BJ (cell line): ENCODE measurements around the gene NAGK. TPM values are rescaled to one million over a fixed set of nuclear protein-coding genes. Genes with fewer than 3 reads are reported as not detected.
"Not testable (repeated sequence)": the region's sequence is repeated elsewhere in the genome, so short reads cannot be mapped to it uniquely, and the experiment has no call there.

Experiments used
- CTCF ChIA-PET: fragments of 350-600 bp; formaldehyde crosslinking; extraction: SDS; loops from one replicate; lab custom pipeline; 2021; ENCODE audit warnings: antibody characterized with exemption, inconsistent platforms; lab: Yijun Ruan, JAX
- POLR2A ChIA-PET: fragments of 300-600 bp; sonication (Branson Sonifier 250); formaldehyde crosslinking; extraction: SDS; loops from one replicate; lab custom pipeline; 2021; ENCODE audit warnings: antibody characterized with exemption; lab: Charles Lee
- DNase-seq: peaks from one replicate; pipeline ENCODE4 v3.0.0-alpha.2; 2011; ENCODE audit warnings: low read depth
- H3K27me3 ChIP-seq: 2 replicates; pipeline ENCODE4 v1.6.0; 2011; ENCODE audit warnings: low read length; ENCODE audit not compliant: control insufficient read depth, insufficient read depth
- H3K36me3 ChIP-seq: 2 replicates; pipeline ENCODE4 v1.5.1; 2011; ENCODE audit warnings: low read length; ENCODE audit not compliant: control insufficient read depth, insufficient read depth
- H3K4me3 ChIP-seq: 2 replicates; pipeline ENCODE4 v1.5.1; 2011; ENCODE audit warnings: low read depth, mild to moderate bottlenecking, control low read depth, low read length
- polyA plus RNA-seq: library from polyadenylated mRNA; depleted of rRNA; stranded (reverse); fragments of >200 nt; gene quantifications from 2 replicates; pipeline ENCODE4 v1.2.3, GENCODE V29; 2011
- TF ChIP-seq, protein P1 (sequence below): IDR thresholded peaks from 2 replicates; pipeline ENCODE4 v1.5.1; 2011; ENCODE audit warnings: low read depth, mild to moderate bottlenecking, control low read depth, inconsistent platforms, low read length, moderate library complexity; ENCODE audit not compliant: insufficient read depth

The NAGK gene
- polyA plus RNA-seq, 1 experiment: 118 TPM

DNA sequence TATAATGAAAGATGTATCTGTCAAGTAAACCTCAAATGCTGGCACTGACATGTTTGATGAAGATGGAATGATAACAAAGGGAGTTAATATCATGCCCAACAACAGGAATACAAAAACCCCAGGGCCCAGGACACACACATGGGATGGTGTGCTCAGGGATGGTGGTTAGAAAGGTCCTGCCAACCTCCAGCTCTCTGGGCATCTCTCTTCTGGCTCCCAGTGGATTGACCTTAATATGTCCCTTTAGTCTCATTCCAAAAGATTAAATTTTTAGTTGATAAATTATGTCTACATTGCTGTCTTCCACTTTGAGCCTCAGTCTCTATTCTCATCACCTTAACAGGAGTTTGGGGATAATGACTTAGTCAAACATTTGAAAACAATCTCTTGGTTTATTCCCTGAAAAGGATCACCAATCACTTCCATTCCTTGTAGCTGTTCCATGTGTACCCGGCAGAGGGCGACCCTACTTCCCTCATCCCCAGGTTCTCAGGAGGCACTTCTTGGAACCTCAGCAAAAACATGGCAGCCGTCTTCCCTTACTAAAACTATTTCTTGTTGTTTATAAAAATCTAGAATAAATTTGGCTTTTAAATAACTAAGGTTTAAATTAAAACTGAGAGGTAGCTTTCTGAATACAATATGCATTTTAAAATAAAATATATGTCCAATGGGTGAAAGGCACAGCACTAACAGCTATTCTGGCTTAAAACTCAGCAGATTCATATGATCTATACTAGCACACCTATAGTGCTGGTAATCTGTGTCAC, 31.9 kb downstream of the NAGK start:
- peak; percentile 9 for DNase-seq
- H3K27me3 ChIP-seq: no peaks in the 10 kb centered on the region
- POLR2A ChIA-PET: no interaction called here
- no peak overlapping the region for H3K4me3 ChIP-seq
- CTCF ChIA-PET: interaction anchor here (0.7 to 3.6 kb wide), 24 partner anchors 9 to 138 kb away, joined by 3 to 29 read pairs (median 4); partner anchors contain the start of genes MPHOSPH10 and NAGK
- no peaks in the 10 kb centered on the region for H3K36me3 ChIP-seq
- TF ChIP-seq, protein P1, sequence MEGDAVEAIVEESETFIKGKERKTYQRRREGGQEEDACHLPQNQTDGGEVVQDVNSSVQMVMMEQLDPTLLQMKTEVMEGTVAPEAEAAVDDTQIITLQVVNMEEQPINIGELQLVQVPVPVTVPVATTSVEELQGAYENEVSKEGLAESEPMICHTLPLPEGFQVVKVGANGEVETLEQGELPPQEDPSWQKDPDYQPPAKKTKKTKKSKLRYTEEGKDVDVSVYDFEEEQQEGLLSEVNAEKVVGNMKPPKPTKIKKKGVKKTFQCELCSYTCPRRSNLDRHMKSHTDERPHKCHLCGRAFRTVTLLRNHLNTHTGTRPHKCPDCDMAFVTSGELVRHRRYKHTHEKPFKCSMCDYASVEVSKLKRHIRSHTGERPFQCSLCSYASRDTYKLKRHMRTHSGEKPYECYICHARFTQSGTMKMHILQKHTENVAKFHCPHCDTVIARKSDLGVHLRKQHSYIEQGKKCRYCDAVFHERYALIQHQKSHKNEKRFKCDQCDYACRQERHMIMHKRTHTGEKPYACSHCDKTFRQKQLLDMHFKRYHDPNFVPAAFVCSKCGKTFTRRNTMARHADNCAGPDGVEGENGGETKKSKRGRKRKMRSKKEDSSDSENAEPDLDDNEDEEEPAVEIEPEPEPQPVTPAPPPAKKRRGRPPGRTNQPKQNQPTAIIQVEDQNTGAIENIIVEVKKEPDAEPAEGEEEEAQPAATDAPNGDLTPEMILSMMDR: peak; percentile 83

DNA sequence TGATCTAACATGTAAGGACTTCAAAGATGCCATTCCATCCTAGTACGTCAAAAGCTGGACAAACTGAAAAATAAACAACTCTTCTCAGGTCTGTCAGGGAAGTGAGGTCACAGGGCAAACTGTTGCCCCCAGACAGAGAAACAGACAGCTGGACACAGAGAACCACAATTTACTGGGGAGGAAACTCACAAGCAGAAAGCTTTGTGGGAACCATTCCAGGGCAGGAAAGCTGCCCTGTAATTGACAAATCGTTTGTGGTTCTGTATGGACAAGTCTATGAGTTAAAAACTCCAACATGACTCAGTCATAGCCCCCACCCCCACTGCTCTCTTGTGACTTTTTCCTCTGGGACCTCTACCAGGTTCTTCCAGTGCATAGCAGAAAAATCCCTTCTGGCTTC, 33.2 kb downstream of the NAGK start:
- TF ChIP-seq, protein P1: no peak
- Histone ChIP-seq H3K27me3 (no peaks in the 10 kb centered on the region), H3K36me3 (no peaks in the 10 kb centered on the region), H3K4me3 (no peak overlapping the region)
- DNase-seq: peak; percentile 39
- CTCF ChIA-PET: interaction anchor here (1.0 to 3.6 kb wide), 8 partner anchors 10 to 139 kb away, joined by 3 to 29 read pairs (median 8); partner anchors contain the start of gene NAGK
- POLR2A ChIA-PET: interaction anchor here (0.6 kb wide), 2 partner anchors 8 to 36 kb away, joined by 3 read pairs; no protein-coding TSS in a partner anchor

DNA sequence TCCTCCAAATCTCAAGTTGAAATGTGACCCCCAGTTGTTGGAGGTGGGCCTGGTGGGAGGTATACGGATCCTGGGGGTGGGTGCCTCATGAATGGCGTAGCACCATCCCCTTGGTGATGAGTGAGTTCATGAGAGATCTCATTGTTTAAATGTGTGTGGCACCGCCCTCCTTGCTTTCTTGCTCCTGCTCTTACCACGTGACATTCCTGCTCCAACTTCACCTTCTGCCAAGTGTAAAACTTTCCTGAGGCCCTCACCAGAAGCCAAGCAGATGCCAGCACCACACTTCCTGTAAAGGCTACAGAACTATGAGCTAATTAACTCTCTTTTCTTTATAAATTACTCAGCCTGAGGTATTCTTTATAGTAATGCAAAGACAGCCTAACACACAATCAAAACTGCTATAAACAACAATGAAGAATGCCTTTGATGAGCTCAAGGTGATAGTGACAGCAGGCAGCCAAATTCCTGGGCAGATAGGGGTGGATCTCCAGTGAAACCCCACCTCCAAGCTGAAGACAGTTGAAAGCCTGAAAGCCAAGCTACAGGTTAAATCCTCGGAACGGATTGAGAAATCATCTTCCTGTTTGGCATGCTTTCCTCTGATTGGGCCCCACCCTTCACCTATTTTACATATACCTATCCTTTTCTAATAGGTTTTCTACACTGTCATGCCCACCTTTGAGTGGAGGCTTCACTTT, 34.7 kb downstream of the NAGK start:
- Histone ChIP-seq H3K4me3 (no peak overlapping the region), H3K27me3 (no peaks in the 10 kb centered on the region), H3K36me3 (no peaks in the 10 kb centered on the region)
- no peak for DNase-seq
- TF ChIP-seq, protein P1: no peak
- POLR2A ChIA-PET: no interaction called here
- CTCF ChIA-PET: interaction anchor here (3.6 kb wide), 1 partner anchor 9 kb away, joined by 29 read pairs; no protein-coding TSS in a partner anchor

DNA sequence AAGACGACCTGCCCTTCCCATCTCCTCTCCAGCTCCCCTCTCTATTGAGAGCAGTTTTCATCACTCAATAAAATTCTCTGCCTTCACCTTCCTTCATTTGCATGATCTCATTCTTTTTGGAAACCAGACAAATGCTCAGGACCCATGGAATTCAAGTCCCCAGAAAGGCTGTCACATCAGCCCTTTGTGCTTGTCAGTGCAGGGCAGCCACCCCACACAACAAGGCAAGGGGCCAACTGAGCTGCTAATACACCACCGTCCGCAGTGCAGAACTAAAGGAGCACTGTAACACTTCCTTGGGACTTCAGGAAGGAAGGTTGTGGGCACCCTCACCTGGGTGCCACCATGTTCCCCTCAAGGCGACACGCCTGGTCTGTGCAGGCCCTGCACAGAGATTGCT, 35.4 kb downstream of the NAGK start:
- TF ChIP-seq, protein P1: no peak
- ChIA-PET POLR2A (no interaction called here), CTCF (no interaction called here)
- no peaks in the 10 kb centered on the region for H3K27me3 ChIP-seq
- DNase-seq: no peak
- no peaks in the 10 kb centered on the region for H3K36me3 ChIP-seq
- no peak overlapping the region for H3K4me3 ChIP-seq

DNA sequence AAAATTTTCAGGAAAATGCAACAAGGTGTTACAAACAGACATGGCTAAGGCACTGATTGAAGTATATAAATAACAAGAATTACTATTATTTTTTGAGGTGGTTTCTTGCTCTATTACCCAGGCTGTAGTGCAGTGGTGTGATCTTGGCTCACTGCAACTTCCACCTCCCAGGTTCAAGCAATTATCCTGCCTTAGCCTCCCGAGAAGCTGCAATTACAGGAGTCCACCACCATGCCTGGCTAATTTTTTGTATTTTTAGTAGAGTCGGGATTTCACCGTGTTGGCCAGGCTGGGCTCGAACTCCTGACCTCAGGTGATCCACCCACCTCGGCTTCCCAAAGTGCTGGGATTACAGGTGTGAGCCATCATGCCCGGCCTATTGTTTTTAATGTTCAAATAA, 38.0 kb downstream of the NAGK start:
- H3K36me3 ChIP-seq, H3K27me3 ChIP-seq, H3K4me3 ChIP-seq, DNase-seq, POLR2A ChIA-PET: not testable (repeated sequence)
- CTCF ChIA-PET: interaction anchor here (0.6 kb wide), 1 partner anchor 38 kb away, joined by 3 read pairs; the partner anchor contains the start of gene NAGK
